ENCODE results near the gene CDK2.

Gene CDK2

GRCh38 chr12:55927588-55928502 is 38.8 kb upstream of the CDK2 start, which contains the start of gene PYM1:
TSS of gene PYM1 (minus strand) at chr12:55927894. CDS start at chr12:55927761, 133 bp downstream.
- TF ChIP-seq, protein P1, sequence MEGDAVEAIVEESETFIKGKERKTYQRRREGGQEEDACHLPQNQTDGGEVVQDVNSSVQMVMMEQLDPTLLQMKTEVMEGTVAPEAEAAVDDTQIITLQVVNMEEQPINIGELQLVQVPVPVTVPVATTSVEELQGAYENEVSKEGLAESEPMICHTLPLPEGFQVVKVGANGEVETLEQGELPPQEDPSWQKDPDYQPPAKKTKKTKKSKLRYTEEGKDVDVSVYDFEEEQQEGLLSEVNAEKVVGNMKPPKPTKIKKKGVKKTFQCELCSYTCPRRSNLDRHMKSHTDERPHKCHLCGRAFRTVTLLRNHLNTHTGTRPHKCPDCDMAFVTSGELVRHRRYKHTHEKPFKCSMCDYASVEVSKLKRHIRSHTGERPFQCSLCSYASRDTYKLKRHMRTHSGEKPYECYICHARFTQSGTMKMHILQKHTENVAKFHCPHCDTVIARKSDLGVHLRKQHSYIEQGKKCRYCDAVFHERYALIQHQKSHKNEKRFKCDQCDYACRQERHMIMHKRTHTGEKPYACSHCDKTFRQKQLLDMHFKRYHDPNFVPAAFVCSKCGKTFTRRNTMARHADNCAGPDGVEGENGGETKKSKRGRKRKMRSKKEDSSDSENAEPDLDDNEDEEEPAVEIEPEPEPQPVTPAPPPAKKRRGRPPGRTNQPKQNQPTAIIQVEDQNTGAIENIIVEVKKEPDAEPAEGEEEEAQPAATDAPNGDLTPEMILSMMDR (conservative IDR thresholded peaks at IDR 0.05) = no peak
- H3K27ac ChIP-seq = peak within 1 kb of the TSS; percentile 100

DNA sequence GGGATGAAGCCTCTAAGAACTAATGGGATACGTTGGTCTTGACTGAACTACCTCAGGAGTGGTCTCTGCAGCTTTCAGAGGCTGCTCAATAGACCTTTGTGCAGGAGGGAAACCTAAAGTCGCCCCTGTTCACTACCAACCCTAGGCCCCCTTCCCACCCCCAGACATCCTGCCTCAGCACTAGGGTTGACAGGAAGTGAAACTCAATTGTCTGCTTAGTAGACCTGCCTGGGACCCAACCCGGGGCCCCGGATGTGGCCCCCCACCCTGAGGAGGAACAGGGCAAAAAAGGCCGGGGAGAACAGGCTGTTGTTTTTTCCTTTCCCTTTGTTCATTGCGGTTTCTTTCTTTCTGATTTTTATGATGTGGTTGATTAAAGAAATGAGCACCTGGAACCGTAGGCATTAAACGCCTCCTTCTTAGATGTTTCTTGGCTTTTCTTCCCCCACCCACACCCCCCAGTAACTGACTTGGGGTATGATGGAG is 37.3 kb upstream of the CDK2 start:
- TF ChIP-seq, protein P1 (conservative IDR thresholded peaks at IDR 0.05) = no peak
- H3K27ac ChIP-seq = peak overlapping the region; percentile 100

DNA sequence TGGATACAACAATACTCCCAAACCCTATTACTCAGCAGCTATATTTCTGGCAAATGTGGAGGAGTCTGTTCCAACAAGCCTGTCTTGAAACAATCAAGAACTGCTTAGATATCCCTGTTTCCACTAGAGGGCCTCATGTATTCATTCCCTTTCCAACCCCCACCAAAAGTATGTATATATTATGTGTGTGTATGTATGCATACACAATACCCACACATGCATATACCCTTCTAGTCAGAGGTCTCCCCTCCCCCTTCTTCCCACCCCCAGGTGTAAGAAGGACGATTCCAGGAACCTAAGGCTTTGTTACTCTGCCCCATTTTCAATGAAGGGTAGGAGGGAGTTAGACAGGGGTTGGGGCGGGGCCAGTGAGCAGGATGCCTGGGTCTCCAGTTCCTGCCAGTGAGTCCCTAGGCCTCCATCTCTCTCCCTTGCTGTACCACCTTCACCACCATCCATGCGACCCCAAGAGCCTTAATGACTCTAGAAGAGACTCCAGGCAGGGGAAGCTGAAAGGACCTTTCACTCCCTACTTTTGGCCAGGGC is 35.8 kb upstream of the CDK2 start, which contains the start of gene DGKA:
TSS of gene DGKA (plus strand) at position 392 of the 546 bp plus-strand sequence. CDS start 5,342 bp downstream, outside the sequence.
- H3K27ac ChIP-seq = peak within 1 kb of the TSS; percentile 67
- TF ChIP-seq, protein P1 (conservative IDR thresholded peaks at IDR 0.05) = peak; percentile 83

- TF ChIP-seq, protein P1 (conservative IDR thresholded peaks at IDR 0.05) = no peak
- peak overlapping the region; percentile 67 for H3K27ac ChIP-seq
Observed at GRCh38 chr12:55931317-55931779, 35.3 kb upstream of the CDK2 start.

- peak overlapping the region; percentile 67 for H3K27ac ChIP-seq
- TF ChIP-seq, protein P1 (conservative IDR thresholded peaks at IDR 0.05) = no peak
Observed at GRCh38 chr12:55931780-55932550, 34.7 kb upstream of the CDK2 start.

DNA sequence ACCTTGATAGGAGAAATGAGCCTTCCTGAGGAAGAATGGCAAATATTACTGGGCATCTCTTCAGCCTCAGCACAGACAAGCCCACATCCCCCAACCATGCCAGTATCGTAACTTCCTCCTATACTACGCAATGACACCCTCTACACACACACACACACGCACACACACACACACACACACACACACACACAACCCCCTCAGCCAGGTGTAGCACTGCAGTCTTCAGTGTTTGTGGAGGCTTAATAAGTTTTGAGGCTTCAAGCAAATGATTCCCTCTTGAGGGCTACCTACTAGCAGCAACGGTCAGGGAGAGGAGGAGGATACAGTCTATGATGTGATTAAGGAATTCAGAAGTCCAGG is 34.1 kb upstream of the CDK2 start:
- TF ChIP-seq, protein P1 (conservative IDR thresholded peaks at IDR 0.05) = no peak
- H3K27ac ChIP-seq = peak overlapping the region; percentile 67; the same call in 1 of the 2 replicates

Measured in VCaP (cell line).